NCI-H1092 (cell line): ENCODE measurements around the gene TECR.

Experiments used
- DNase-seq: peaks from one replicate; lab custom pipeline; 2025; lab: John Stamatoyannopoulos, UW

Gene TECR

DNA sequence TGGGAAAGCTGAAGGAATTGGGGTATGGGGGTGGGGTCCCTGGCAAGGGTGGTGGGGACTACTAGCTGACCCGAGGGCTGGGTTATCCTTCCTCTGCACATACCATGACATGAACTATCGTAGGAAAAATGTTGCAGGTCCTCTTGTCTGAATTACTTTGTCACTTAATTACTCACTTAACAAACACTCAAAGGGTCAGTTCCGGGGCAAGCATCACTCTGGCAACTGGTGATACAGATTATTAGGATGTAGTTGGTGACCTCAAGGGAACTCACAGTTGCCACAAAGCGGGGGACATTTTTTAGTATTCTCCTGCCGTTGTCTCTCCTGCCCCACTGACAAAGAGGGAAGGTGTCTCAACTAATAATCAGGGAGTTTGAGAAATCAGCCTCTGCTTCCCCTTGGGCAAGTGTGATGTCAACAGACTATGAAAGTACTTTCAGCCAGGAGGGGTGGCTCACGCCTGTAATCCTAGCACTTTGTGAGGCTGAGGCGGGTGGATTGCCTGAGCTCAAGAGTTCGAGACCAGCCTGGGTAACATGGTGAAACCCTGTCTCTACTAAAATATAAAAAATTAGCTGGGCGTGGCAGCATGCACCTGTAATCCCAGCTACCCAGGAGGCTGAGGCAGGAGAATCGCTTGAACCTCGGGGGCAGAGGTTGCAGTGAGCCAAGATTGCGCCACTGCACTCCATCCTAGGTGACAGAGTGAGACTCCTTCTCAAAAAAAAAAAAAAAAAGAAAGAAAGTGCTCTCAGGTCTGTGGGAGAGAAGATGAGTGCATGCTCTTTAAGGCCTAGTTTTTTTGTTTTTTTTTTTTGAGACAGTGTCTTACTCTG is 21.5 kb upstream of the TECR start:
- no peak for DNase-seq

DNA sequence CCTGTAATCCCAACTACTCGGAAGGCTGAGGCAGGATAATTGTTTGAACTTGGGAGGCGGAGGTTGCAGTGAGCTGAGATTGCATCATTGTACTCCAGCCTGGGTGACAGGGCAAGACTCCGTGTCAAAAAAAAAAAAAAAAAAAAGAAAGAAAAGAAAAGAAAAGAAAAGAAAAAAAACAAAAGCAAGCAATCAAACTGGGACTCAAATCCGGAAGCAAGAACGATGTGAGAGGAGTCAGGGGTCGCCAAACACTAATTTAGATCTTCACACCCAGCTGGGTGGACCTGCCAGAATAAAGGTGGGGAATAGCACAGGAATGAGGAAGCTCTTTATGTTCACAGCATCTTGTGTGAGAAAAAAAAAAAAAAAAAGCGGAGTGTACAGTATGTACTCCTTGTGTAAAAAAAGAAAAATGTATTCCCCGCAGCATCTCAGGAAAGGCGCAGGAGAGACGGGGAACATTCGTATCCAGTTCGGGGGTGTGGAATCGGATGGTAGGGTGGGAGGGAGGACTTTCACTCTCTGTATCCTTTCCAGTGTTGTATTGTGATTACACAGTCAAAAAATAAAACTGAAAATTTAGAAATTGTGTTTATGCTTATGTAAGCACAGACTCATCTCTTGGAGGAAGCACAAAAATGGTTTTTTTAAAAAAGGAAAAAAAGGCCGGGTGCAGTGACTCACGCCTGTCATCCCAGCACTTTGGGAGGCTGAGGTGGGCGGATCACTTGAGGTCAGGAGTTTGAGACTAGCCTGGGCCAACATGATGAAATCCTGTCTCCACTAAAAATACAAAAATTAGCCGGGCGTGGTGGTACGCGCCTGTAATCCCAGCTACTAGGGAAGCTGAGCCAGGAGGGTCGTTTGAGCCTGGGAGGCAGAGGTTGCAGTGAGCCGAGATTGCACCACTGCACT is 18.8 kb upstream of the TECR start:
- DNase-seq = no peak

DNA sequence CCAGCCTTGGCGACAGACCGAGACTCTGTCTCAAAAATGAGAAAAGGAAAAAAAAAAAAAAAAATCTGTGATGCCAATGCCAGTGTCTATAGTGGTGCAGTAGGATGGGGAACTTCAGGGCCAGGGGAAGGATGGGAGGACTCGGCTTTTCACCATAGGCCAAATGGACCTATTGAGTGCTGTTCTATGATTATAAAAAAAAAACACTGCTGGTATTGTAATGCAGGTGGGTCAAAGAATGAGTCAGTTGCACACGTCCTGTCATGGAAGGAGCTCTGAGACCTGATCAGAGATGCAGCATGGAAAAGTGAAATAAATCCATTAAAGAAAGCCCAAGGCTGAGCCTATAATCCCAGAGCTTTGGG is 18.2 kb upstream of the TECR start:
- no peak for DNase-seq

DNA sequence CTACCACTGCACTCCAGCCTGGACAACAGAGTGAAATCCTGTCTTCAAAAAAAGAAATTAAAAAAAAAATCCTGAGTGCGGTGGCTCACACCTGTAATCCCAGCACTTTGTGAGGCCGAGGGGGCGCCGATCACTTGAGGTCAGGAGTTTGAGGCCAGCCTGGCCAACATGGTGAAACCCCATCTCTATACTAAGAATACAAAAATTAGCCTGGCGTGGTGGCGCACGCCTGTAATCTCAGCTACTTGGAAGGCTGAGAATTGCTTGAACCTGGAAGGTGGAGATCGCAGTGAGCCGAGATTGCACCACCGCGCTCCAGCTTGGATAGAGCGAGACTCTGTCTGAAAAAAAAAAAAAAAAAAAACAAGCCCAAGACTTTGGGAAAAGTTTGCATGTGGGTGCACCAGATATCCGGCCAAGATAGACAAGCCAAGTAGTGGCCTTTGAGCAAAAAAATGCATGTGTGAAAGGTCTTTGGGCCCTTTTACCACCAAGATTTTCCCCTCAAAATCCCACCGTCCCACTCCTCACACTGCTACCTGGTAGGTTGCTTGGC is 16.9 kb upstream of the TECR start:
- no peak for DNase-seq

DNA sequence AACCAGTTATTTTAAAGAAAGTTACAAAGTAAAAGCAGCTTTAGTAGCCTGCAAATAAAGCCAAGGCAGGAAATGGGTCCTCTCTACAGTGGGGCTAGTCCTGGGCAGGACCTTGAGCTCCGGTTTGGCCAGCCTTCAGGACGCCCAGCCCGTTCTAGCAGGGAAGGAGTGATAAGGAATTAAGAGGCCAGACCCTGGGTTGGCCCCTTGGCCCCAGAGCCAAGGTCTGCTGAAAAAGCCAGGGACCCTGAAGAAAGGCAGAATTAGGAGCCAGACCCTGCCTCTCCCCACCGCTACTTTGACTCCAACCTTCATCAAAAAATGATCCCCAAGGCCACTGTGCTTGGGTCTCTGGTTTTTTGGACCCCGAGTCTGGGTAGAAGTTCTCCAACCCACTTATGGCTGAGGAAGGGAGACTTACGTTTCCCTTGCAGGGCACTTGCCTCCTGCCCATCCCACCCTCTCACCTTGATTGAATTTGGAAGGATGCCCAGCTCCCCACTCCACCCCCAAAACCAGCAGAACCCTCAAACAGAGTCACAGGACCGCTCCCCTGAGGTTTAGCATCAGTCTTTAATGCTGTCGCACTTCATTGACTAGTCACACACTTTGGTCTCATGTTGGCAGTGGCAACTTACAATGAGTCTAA is 15.1 kb upstream of the TECR start:
- no peak for DNase-seq

DNA sequence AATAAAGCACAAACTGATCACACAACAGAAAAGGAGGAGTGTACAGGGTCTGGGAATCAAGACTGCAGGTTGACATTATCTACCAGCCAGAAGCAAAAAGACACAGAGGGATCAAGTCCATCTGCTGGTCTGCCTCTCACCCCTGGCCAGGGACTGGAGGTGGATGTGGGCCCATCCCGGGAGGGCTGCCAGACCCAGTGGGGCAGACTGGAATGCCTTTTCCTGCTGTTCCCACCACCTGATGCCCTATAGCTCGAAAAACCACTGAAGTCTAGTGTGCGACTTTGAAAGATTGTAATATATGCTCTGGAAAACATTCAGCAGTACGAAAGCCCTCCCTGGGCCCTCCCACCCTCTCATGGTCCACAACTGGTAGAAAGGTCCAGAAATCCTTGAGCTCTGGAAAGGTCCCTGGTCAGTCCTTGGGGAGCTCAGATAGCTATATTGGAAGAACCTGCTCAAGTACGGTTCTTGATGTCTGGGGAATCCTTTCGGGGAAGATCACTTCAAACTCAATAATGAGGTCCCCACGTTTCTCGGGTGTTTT is 13.8 kb upstream of the TECR start:
- DNase-seq = no peak

DNA sequence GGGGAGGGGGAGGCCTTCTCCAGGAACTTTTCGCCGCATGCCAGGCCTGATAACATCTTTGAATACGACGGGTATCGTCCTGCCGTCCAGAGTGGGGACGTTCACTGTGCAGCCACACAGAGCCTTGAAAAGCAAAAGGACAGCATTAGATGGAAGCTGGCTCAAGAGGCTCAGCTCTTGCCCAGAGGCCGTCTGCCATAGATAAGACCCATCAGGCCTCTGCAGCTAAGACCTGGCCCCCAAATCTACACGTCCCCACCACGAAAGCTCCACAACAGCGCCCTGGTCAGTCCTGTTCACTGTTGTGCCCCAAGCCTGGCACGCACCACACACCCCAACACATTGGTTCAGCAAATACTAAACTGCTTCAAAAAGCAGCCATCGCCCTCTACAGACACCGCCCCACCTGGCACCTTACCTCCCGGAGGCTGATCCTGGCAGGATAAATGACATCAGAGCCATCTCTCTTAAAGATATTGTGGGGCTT is 13.3 kb upstream of the TECR start:
- DNase-seq = no peak

DNA sequence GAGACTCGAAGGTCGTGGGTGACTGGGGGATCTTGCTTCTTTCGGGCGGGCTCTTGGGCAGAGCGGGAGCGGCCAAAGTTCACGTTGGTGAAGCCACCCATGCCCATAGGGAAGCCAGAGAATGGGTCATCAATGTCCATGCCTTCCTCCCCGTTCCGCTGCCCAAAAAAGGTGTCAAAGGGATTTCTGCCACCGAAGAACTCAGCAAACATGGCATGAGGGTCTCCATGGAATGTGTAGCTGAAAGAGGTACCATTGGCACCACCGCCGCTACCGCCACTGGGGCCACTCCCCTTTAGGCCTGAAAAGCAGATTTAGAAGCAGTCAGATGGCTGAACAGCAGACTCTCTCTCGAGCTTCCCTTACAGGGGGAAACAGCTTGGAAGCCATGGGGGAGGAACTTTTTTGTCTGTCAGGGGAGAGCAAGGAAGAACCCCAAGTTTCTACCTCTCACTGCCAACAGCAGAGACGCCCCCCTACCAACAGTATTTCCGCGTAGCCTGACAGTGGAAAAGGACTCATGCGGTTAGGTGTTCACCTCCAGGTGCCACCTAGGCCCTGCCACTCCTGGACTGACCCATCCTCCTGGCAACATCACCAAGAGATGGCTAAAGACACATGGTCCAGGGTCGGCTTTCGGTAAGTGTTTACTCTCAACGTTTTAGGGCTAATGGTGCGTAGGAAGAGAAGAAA is 12.5 kb upstream of the TECR start:
- no peak for DNase-seq

DNA sequence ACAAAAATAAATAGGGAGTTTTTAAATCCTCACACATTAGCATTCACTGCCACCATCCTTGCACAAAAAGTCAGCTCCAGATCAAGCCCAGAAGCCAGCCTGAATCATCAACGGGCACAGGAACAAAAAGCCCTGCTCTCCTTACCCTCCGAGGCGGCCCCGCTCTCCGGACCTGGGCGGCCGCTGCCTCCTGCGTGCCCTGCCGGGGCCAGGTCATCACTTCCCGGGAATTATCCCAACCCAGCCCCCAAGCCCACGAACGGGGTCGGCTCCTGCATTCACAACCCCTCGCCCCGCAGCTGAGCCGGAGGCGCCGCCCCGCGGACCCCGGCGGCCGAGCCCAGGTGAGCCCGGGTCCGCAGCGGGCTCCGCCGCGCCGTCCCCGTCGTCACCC is 12.0 kb upstream of the TECR start:
- no peak for DNase-seq

DNA sequence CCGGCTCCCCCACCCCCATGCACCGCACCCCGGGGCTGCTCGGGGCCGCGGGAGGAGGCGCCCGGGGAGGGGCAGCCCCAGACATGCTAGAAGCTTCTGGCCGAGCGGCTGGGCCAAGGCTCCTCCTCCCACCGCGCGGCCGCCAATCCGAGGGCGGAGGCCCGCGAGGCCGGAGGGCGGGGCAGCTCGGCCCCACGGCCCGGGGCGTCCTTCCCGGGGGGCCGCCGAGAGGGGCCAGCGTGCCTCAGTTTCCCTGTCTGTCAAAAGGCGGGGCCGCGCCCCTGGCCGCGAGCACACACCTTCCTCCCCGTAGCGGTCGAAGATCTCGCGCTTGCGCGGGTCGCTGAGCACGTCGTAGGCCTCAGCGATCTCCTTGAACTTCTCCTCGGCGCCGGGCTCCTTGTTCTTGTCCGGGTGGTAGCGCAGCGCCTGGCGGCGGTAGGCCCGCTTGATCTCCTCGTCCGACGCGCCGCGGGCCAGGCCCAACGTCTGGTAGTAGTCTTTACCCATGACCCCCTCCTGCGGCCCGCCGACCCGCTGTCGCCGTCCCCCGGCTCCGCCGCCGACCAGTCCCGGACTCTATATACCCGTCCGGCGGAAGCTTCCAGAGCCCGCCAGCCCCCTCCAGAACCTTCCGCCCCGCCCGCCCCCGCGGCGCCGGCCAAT is 11.4 kb upstream of the TECR start, which contains the start of gene DNAJB1:
Gene DNAJB1 (minus strand): TSS at position 558 of the 666 bp plus-strand sequence. CDS start 48 bp downstream, at position 510.
- DNase-seq = peak; percentile 35

DNA sequence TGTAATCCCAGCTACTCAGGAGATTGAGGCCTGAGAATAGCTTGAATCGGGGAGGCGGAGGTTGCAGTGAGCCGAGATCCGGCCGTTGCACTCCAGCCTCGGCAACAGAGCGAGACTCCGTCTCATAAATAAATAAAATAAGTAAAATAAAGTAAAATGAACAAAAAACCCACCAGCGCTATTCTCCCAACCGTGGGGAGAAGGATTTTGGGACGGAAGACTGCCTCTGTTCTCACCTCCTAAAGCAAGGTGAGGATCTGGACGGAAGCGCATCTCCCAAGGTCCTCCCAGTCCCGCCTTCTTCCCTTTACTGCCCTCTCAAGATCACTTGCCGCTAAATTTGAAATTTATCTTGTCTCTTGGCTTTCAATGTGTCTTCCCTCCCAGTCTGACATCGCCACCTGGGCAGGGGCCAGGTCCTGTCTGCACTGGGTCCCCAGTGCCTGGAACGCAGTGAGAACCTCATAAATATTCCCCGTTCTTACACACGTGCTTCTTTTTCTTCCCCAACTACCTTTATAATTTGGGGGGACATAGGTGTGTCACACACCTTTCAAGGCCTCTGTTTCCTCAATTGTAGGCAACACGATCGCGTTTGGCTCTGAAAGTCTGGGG is 10.0 kb upstream of the TECR start:
- DNase-seq = no peak

DNA sequence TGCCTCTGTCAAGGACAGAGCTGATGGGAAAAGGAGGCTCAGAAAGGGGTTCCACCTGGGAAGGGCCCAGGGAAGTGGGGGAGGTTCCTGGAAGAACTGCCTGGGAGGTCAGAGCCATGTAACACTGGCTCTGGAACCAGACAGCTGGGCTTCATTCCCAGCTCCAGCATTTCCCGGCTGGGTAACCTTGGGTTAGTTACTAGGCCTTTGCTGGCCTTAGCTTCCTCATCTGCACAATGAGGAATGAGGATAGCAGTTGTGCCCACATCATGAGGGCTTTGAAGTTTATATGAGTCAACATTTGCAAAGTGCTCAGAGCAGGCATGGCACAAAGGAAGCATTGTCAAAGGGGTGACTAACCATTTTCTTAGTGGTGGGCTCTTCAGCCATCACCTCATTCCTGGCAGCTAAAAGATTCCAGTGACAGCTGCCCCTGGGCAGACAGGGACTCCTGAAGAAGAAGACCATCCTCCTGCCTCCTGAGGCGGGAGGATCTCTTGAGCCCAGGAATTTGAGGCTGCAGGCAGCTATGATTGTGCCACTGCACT is 9.5 kb upstream of the TECR start:
- DNase-seq = no peak

DNA sequence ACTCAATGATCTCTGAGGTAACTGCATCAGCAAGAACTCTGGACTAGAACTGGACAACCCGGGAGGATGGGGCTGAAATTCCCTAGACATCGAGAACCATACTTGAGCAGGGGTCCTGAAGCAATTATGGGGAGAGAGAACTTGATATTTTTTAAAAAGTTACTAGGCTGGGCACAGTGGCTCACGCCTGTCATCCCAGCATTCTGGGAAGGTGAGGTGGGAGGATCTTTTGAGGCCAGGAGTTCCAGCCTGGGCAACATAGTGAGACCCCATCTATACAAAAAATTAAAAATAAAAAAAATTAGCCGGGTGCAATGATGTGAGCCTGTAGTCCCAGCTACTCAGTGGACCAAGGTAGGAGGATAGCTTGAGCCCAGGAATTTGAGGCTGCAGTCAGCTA is 8.9 kb upstream of the TECR start:
- DNase-seq = no peak

DNA sequence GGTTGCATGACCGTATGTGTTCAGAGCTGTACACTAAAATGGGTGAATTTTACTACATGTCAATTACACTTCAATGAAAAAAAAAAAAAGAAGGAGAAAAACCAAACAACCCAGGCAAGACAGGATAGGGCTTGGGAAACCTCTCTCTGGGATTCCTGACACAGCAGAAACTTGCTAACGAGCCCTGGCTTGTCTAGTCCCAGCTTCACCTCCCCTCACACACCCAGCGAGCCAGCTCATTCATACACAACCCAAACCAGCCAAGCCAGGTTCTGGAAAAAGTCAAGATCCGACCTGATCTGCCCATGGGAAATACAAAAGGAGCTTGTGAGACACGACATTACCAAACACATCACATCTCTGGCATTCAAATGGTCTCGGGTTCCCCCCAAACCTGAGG is 3.7 kb upstream of the TECR start:
- no peak for DNase-seq

DNA sequence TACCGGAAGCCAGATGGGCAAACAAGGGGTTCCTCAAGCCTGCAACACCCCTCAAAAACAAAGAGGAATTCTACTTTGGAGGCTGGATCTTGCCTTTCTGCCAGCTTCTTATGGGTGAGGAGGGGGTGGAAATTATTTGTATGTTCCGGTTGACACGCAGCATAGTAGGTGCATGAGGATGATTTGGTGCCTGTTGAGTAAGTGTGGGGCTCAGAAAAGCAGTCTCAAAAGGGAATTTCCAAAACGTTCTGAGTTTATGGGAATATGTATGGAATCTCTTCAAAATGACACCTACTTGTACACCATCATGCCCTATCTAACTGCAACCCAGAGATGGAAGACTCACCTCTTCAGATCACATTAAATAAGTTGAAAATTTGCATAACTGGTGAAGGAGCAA is 3.0 kb upstream of the TECR start:
- no peak for DNase-seq

DNA sequence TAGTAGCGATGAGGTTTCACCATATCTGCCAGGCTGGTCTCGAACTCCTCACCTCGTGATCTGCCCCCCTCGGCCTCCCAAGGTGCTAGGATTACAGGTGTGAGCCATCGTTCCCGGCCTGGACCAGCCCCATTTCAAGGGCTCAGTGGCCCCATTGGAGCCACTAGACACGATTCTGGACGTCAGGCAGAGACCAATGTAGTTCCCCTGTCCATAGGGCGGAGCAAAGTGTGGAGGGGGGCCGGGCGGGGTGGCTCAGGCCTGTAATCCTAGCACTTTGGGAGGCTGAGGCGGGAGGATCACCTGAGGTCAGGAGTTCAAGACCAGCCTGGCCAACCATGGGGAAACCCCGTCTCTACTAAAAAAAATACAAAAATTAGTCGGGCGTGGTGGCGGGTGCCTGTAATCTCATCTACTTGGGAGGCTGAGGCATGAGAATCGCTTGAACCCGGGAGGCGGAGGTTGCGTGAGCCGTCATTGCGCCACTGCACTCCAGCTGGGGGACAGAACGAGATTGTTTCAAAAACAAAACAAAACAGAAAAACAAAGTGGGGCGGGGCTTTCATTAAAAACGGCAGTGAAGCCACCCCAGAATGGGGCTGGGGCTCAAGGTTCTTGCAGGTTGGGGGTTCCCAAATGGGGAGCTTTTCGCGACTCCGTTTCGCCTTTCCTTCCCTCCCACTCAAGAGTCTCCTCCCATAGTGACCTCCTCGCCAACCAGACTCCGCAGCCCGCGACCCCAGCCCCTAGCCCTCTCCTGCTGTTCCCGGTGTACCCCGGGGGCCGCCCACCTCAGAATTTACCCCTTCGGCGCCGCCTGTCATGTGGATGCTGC is 758 bp upstream of the TECR start:
- DNase-seq = no peak

DNA sequence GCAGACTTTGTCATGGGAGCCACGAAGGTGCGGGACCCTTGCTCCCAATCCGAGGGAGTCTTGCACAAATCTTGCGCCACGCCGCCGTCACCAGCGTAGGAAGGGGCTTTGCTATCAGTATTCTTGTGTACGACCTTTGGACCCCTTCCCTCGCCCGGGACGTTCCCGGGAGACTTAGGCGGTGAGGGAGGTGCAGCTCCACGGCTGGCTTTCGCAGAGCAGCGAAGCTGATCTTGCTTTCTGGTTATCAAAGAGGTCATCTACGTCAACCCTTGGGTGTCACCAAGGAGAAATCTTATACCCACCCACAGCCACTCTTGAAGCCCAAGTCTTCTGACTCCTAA is 583 bp downstream of the TECR start:
- DNase-seq = no peak

DNA sequence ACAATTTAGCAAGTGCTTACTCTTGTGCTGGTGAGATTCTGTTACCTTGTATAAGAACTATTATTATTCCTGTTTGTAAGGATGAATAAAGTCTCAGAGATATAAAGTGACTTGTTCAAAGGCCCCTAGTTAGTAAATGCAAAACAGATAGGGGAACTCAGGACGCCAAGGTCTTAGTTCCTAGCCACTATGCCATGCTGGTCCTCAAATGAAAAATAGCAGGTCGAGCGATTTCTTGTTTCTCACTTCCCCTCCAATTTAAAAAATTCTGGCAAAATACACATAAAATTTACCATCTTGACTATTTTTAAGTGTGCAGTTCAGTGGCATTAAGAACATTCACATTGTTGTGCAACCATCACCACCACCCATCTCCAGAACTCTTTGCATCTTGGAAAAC is 1.1 kb downstream of the TECR start:
- no peak for DNase-seq

DNA sequence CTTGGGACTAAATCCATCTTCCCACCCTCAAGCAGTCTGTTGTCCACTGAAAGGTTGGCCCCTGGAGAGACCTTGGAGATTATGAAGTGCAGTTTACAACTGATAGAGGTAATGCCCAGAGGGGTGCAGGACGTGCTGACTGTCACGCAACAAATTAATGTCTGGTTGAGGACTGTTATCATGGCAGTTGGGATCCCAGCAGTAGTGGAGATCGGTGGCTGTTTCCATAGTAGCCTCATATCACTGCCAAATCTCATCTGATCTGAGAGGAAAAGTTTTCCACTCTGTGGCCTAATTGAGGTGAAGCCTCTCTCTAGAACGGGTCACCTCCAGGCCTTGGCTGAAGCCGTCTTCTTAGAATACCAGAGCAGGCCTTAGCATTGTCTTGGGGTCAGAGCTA is 4.1 kb downstream of the TECR start:
- no peak for DNase-seq
